Neural crest cell (in vitro differentiated cells): Measurements from ENCODE around the gene ST7. TPM values are rescaled to one million over a fixed set of nuclear protein-coding genes. Genes with fewer than 3 reads are reported as not detected.

Experiments
- DNase-seq: peaks from one replicate; pipeline ENCODE4 v3.0.0; 2021; ENCODE audit warnings: low read depth, mixed read lengths, low spot score
- H3K27ac Mint-ChIP-seq: one replicate; pipeline ENCODE4 v1.8.0; 2021; ENCODE audit warnings: mild to moderate bottlenecking, mixed read lengths; ENCODE audit not compliant: unreplicated experiment
- H3K27me3 Mint-ChIP-seq: 2 replicates; pipeline ENCODE4 v1.8.0; 2021; ENCODE audit warnings: low read depth, mild to moderate bottlenecking, mixed read lengths
- H3K36me3 Mint-ChIP-seq: 2 replicates; pipeline ENCODE4 v1.8.0; 2021; ENCODE audit warnings: low read depth, mild to moderate bottlenecking, mixed read lengths
- H3K4me1 Mint-ChIP-seq: 2 replicates; pipeline ENCODE4 v1.8.0; 2021; ENCODE audit warnings: mixed read lengths
- H3K4me3 Mint-ChIP-seq: one replicate; pipeline ENCODE4 v1.8.0; 2021; ENCODE audit warnings: mild to moderate bottlenecking, mixed read lengths
- H3K9me3 Mint-ChIP-seq: 2 replicates; pipeline ENCODE4 v1.8.0; 2021; ENCODE audit warnings: mixed read lengths
- total RNA-seq: library from RNA; stranded (reverse); gene quantifications from 2 replicates; pipeline ENCODE4 v1.2.1, GENCODE V29; 2021
- TF ChIP-seq, protein P1 (sequence below): fragments of 200-600 bp; sonication (generic); conservative IDR thresholded peaks from 2 replicates; pipeline ENCODE4 v1.5.0; 2021; ENCODE audit warnings: antibody characterized with exemption, mild to moderate bottlenecking

The ST7 gene
- total RNA-seq, 1 donor from 2014 or later = 22.4 TPM

DNA sequence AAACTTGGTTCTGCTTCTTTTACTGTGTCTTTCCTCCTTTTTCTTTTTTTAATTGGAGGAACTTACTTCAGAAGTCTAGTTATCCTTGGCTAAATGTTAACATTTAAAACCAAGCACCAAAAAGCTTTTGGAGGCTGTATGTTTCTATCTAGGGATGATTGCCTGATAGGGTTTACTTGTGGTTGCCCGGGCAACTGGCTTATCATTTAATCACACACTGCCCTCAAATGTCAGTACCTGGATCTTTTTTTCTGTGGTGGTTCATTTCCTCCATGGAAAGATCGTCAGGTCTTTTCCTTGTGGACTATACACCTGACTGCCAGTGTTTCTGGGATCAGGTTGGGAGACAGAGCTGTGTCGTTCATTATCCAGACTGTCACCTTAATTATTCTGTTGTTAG lies 196.4 kb downstream of the ST7 start:
- no peak for DNase-seq
- TF ChIP-seq, protein P1, sequence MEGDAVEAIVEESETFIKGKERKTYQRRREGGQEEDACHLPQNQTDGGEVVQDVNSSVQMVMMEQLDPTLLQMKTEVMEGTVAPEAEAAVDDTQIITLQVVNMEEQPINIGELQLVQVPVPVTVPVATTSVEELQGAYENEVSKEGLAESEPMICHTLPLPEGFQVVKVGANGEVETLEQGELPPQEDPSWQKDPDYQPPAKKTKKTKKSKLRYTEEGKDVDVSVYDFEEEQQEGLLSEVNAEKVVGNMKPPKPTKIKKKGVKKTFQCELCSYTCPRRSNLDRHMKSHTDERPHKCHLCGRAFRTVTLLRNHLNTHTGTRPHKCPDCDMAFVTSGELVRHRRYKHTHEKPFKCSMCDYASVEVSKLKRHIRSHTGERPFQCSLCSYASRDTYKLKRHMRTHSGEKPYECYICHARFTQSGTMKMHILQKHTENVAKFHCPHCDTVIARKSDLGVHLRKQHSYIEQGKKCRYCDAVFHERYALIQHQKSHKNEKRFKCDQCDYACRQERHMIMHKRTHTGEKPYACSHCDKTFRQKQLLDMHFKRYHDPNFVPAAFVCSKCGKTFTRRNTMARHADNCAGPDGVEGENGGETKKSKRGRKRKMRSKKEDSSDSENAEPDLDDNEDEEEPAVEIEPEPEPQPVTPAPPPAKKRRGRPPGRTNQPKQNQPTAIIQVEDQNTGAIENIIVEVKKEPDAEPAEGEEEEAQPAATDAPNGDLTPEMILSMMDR = no peak
- Mint-ChIP-seq H3K27me3 (no peaks in the 10 kb centered on the region), H3K4me3 (no peak overlapping the region), H3K36me3 (peaks cover 3% of the 10 kb centered on the region), H3K27ac (no peak overlapping the region), H3K9me3 (no peaks in the 10 kb centered on the region), H3K4me1 (no peaks in the 10 kb centered on the region)

DNA sequence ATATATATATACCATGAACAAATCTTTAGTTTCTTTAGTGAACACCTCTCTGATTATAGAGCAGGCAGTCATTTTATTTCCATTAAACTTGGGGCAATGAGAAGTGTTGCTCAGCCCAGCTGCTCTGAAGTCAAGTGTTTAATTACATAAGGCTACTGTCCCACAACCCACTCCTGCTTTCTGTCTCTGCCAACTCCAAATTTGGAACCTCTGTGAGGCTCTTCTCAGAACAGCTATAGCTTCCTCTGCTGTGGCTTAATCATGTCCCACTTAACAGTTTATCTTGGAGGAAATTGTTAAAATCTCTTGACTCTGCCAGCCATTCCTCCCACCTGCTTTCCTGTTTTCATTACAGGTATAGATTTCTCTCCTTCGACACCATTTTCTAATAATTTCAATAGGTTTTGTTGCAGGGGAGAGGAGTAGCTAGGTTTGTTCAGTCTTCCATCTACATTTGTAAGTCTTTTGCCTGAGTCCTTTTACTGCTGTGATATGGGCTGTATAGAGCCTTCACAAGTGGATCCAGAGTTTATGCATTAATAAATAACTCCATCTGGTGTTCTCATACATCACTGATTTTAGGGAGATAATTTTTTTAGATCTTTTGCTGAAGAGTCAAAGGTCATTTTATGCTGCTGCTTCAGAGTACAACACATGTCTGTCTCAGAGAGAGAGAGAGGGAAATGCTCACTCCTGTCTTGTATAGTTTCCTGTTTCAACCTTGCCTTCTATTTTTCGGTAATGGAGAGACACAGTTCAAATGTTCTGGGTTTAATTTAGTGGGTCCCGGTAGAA lies 199.1 kb downstream of the ST7 start:
- Mint-ChIP-seq H3K36me3 (peaks cover 3% of the 10 kb centered on the region), H3K4me1 (no peaks in the 10 kb centered on the region), H3K27ac (no peak overlapping the region), H3K27me3 (no peaks in the 10 kb centered on the region), H3K4me3 (no peak overlapping the region), H3K9me3 (no peaks in the 10 kb centered on the region)
- TF ChIP-seq, protein P1 = no peak
- DNase-seq = no peak

DNA sequence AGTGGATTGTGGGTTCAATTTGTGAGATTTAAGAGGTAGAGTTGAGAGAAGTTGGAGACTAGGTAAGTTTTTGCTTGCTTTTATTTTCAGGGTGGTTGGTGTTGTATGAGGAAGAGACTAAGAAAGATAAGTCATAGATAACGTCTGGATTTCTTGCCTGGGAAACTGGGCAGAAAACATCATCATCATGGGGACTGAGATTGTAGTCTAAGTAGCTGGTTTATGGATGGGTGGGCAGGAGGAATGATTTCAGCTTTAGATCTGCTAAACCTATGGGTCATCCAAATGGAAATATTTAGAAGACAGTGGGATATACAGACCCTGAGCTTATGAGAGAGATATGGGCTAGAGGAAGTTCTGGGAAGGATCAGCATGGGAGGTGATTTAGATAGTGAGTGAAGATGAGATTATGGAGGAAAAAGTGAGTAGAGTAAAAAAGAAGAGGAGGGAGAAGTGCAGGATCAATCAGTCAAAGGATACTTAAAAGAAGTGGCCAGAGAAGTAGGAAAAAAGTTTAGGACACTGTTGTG lies 199.8 kb downstream of the ST7 start:
- peaks cover 3% of the 10 kb centered on the region for H3K36me3 Mint-ChIP-seq
- H3K9me3 Mint-ChIP-seq = no peaks in the 10 kb centered on the region
- no peak overlapping the region for H3K4me3 Mint-ChIP-seq
- TF ChIP-seq, protein P1 = no peak
- no peaks in the 10 kb centered on the region for H3K4me1 Mint-ChIP-seq
- DNase-seq = no peak
- H3K27me3 Mint-ChIP-seq = no peaks in the 10 kb centered on the region
- no peak overlapping the region for H3K27ac Mint-ChIP-seq

DNA sequence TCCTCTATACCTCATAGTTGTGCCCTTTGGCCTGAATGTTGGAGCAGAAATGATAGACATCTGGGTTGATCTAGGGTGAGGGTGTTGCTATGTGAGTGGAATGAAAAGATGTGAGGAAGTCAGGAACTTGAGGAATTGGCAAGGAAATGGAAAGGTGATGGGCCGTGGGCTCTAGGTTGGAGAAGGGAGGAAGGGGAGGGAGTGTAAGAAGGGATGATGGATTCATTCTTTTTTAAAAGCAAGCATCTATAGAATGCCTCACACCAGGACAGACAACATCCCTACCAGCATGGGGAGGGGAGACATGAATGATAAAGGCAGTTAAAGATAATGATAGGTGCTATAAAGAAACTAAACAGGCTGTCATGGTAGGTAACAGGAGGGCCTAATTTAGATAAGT lies 201.4 kb downstream of the ST7 start:
- no peak for DNase-seq
- no peak overlapping the region for H3K27ac Mint-ChIP-seq
- H3K27me3 Mint-ChIP-seq = no peaks in the 10 kb centered on the region
- peaks cover 3% of the 10 kb centered on the region for H3K36me3 Mint-ChIP-seq
- no peak overlapping the region for H3K4me3 Mint-ChIP-seq
- no peaks in the 10 kb centered on the region for H3K9me3 Mint-ChIP-seq
- no peaks in the 10 kb centered on the region for H3K4me1 Mint-ChIP-seq
- TF ChIP-seq, protein P1 = no peak

DNA sequence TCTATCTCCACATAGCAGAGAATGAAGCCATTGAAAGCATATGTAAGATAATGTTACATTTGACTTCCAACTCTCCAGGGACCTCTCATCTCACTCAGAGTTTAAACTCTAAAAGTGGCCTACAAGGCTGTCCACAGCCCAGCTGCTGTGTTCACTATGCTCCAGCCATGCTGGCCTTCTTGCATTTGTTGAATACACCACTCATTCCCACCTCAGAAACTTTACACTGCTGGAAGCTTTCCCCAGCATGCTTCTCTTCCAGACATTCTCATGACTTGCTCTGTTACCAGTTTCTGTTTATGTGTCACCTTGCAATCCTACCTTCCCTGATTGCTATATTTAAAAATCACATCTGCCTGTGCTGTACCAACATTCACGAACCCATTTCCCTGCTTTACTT lies 202.4 kb downstream of the ST7 start:
- H3K9me3 Mint-ChIP-seq = no peaks in the 10 kb centered on the region
- H3K4me3 Mint-ChIP-seq = no peak overlapping the region
- TF ChIP-seq, protein P1 = no peak
- no peak for DNase-seq
- peaks cover under 1% of the 10 kb centered on the region for H3K36me3 Mint-ChIP-seq
- H3K27ac Mint-ChIP-seq = no peak overlapping the region
- no peaks in the 10 kb centered on the region for H3K27me3 Mint-ChIP-seq
- no peaks in the 10 kb centered on the region for H3K4me1 Mint-ChIP-seq
